K562 (cell line): ENCODE measurements around the gene C2. TPM values are rescaled to one million over a fixed set of nuclear protein-coding genes. Genes with fewer than 3 reads are reported as not detected.

Source experiments
- ATAC-seq: fragments of 200-7000 bp; cut with Tn5 transposase; 3 replicates; pipeline ENCODE4 v1.9.1; 2020; ENCODE audit warnings: moderate library complexity
- BruUV-seq: library from RNA; stranded (reverse); fragments of 400-500 nt; replicated peaks from 2 replicates; lab custom pipeline; 2021; lab: Mats Ljungman, UMichigan
- CTCF ChIA-PET: fragments of 300-600 bp; formaldehyde crosslinking; extraction: SDS; loops from one replicate; lab custom pipeline; 2021; ENCODE audit warnings: low intra/inter-chr PET ratio; lab: Yijun Ruan, JAX
- POLR2A ChIA-PET: fragments of 300-600, 350-650 bp; sonication (Branson Sonifier 250); formaldehyde crosslinking; extraction: SDS; loops from one replicate; lab custom pipeline; 2021; ENCODE audit warnings: antibody characterized with exemption, inconsistent platforms; lab: Yijun Ruan, JAX
- DNase-seq, 4 experiments: peaks; one replicate each; pipeline versions ENCODE4 v3.0.0 to v3.0.0-alpha.2; 2011 to 2018; ENCODE audit warnings: low spot score in 3 of 4, mixed read lengths in 3 of 4; ENCODE audit errors: extremely low read depth in 1 of 4
- FAIRE-seq: peaks from 2 replicates; lab custom pipeline; 2011; peaks lifted over from hg19 to GRCh38; lab: Jason Lieb, UNC
- H2AFZ ChIP-seq: 2 replicates; pipeline ENCODE4 v1.6.0; 2011; ENCODE audit warnings: low read depth, low read length, control low read depth, inconsistent platforms
- H3K27ac ChIP-seq: fragments of 200-600 bp; 3 replicates; pipeline ENCODE4 v1.8.0; 2011; ENCODE audit warnings: low read depth, mild to moderate bottlenecking, control low read depth, inconsistent platforms, low read length, moderate library complexity, mixed read lengths; ENCODE audit errors: extremely low read depth
- H3K27me3 ChIP-seq, 2 experiments: fragments of 300-600 bp in 1 of 2; 2 replicates in 1 of 2; 3 replicates in 1 of 2; pipeline versions ENCODE4 v1.6.0 to v1.8.0; 2011; ENCODE audit warnings: inconsistent platforms in 2 of 2, low read length in 2 of 2, mild to moderate bottlenecking in 1 of 2, mixed read lengths in 1 of 2, moderate library complexity in 1 of 2; ENCODE audit not compliant: control insufficient read depth in 2 of 2, insufficient read depth in 2 of 2
- H3K36me3 ChIP-seq: fragments of 300-600 bp; 3 replicates; pipeline ENCODE4 v1.8.0; 2011; ENCODE audit warnings: mild to moderate bottlenecking, low read length, inconsistent platforms; ENCODE audit not compliant: control insufficient read depth, insufficient read depth
- H3K4me1 ChIP-seq, 2 experiments: fragments of 200-600 bp in 1 of 2; replicated peaks in 1 of 2; 2 replicates in 1 of 2; 3 replicates in 1 of 2; pipeline versions ENCODE4 v1.5.1 to v1.8.0; 2011; ENCODE audit warnings: inconsistent platforms in 2 of 2, low read length in 2 of 2, mild to moderate bottlenecking in 1 of 2, mixed read lengths in 1 of 2, moderate library complexity in 1 of 2; ENCODE audit not compliant: control insufficient read depth in 2 of 2, insufficient read depth in 2 of 2
- H3K4me2 ChIP-seq: 2 replicates; pipeline ENCODE4 v1.6.1; 2011; ENCODE audit warnings: low read length, control low read depth, inconsistent platforms, mixed read lengths; ENCODE audit not compliant: insufficient read depth
- H3K4me3 ChIP-seq: fragments of 200-600 bp; sonication (generic), shearing (Covaris generic); 2 replicates; pipeline ENCODE4 v1.5.1; 2016; ENCODE audit warnings: control low read depth, inconsistent platforms
- H3K79me2 ChIP-seq: fragments of 200-600 bp; 3 replicates; pipeline ENCODE4 v1.8.0; 2011; ENCODE audit warnings: low read length, inconsistent platforms; ENCODE audit not compliant: control insufficient read depth, insufficient read depth
- H3K9ac ChIP-seq, 2 experiments: 2 replicates each; pipeline versions ENCODE4 v1.6.0 to v1.6.1; 2011; ENCODE audit warnings: low read depth in 2 of 2, low read length in 2 of 2, control low read depth in 1 of 2, inconsistent platforms in 1 of 2, mild to moderate bottlenecking in 1 of 2, mixed read lengths in 1 of 2; ENCODE audit not compliant: insufficient read depth in 1 of 2
- H3K9me1 ChIP-seq: one replicate; pipeline ENCODE4 v1.6.0; 2011; ENCODE audit warnings: inconsistent platforms, mild to moderate bottlenecking, low read length, moderate library complexity; ENCODE audit not compliant: control insufficient read depth, insufficient read depth
- H3K9me3 ChIP-seq: replicated peaks from 2 replicates; pipeline ENCODE4 v1.5.1; 2011; ENCODE audit warnings: low read depth, low read length, inconsistent platforms; ENCODE audit not compliant: control insufficient read depth, insufficient read depth
- H4K20me1 ChIP-seq: replicated peaks from 2 replicates; pipeline ENCODE4 v1.6.1; 2011; ENCODE audit warnings: low read length, inconsistent platforms, mixed read lengths; ENCODE audit not compliant: control insufficient read depth, insufficient read depth
- HNRNPLL ChIP-seq: fragments of 200-400 bp; formaldehyde crosslinking; IDR thresholded peaks from 2 replicates; pipeline ENCODE4 v1.6.1; 2017; ENCODE audit warnings: low read length, low read depth, mild to moderate bottlenecking; ENCODE audit not compliant: poor library complexity, severe bottlenecking
- NR2C1 ChIP-seq, 2 experiments: fragments of 450-650 bp; IDR thresholded peaks; 2 replicates each; pipeline ENCODE4 v1.6.1; 2017; ENCODE audit warnings: mild to moderate bottlenecking in 2 of 2, antibody characterized with exemption in 1 of 2, inconsistent platforms in 1 of 2, missing compliant biosample characterization in 1 of 2, missing genetic modification characterization in 1 of 2
- TEAD4 ChIP-seq, 2 experiments: sonication (generic) in 1 of 2; formaldehyde crosslinking in 1 of 2; IDR thresholded peaks; 2 replicates each; pipeline versions ENCODE4 v1.6.1 to v1.8.0; 2012 to 2022; ENCODE audit warnings: borderline replicate concordance in 1 of 2, inconsistent platforms in 1 of 2, low read length in 1 of 2, mild to moderate bottlenecking in 1 of 2, missing genetic modification reagents in 1 of 2
- THRB ChIP-seq: fragments of 450-650 bp; formaldehyde crosslinking; conservative IDR thresholded peaks from 2 replicates; pipeline ENCODE4 v1.4.0; 2022; ENCODE audit warnings: mild to moderate bottlenecking, missing genetic modification characterization
- USF1 ChIP-seq: sonication (generic); formaldehyde crosslinking; IDR thresholded peaks from 2 replicates; pipeline ENCODE4 v1.9.0; 2022; ENCODE audit warnings: mild to moderate bottlenecking, missing genetic modification reagents
- ZBTB43 ChIP-seq: sonication (generic); formaldehyde crosslinking; IDR thresholded peaks from 2 replicates; pipeline ENCODE4 v1.8.0; 2023; ENCODE audit warnings: mild to moderate bottlenecking, missing genetic modification reagents
- ZFP36 ChIP-seq: fragments of 150-350 bp; IDR thresholded peaks from 2 replicates; pipeline ENCODE4 v1.6.1; 2018; ENCODE audit warnings: low read length, low read depth; ENCODE audit not compliant: partially characterized antibody
- ZKSCAN3 ChIP-seq: fragments of 250-450 bp; sonication (Bioruptor Pico); IDR thresholded peaks from 2 replicates; pipeline ENCODE4 v1.4.0; 2020
- ZNF175 ChIP-seq: fragments of 200-800 bp; sonication (Bioruptor generic); IDR thresholded peaks from 2 replicates; pipeline ENCODE4 v1.6.1; 2016; ENCODE audit warnings: low read depth, mild to moderate bottlenecking, missing genetic modification characterization, missing compliant biosample characterization
- ZNF3 ChIP-seq: fragments of 250-450 bp; sonication (Bioruptor Pico); IDR thresholded peaks from 2 replicates; pipeline ENCODE4 v1.5.0; 2021; ENCODE audit warnings: mild to moderate bottlenecking, moderate library complexity
- WGBS: fragments of 100-300 bp; shearing (Covaris generic); methylation state at CpG from one replicate; pipeline ENCODE4 v1.1.6; 2016; ENCODE audit warnings: low coverage, mixed read lengths; ENCODE audit not compliant: insufficient coverage; ENCODE audit errors: missing lambda C conversion rate; 5-methylcytosine and 5-hydroxymethylcytosine counted together
- in situ Hi-C: fragments of 300-500 bp; cut with MboI; formaldehyde crosslinking; loops from 4 replicates; pipeline ENCODE4 v1.15.0; 2018; ENCODE audit warnings: inconsistent platforms, mixed read lengths
- intact Hi-C: fragments of 100-400 bp; cut with micrococcal nuclease; formaldehyde crosslinking; loops from 2 replicates; pipeline ENCODE4 v1.14.2; 2022
- polyA plus RNA-seq, 8 experiments: library from polyadenylated mRNA; depleted of rRNA in 4 of 8; stranded (reverse) in 5 of 8; unstranded in 3 of 8; fragments of >200 nt; fragmentation: Nextera tagmentation in 2 of 8; fragmentation: Illumina TruSeq in 1 of 8; extraction: Ambion mirVana in 2 of 8; extraction: Trizol in 1 of 8; gene quantifications; 2 replicates each; pipeline versions ENCODE4 v1.2.1 to v1.2.3, GENCODE V29; 2011 to 2014; ENCODE audit warnings: inconsistent platforms in 1 of 8, missing spikeins in 1 of 8
- total RNA-seq, 7 experiments: library from RNA; depleted of rRNA in 6 of 7; stranded (reverse); fragments of >200 nt in 6 of 7; fragmentation: Illumina TruSeq in 2 of 7; extraction: Trizol in 2 of 7; gene quantifications; 2 replicates each; pipeline versions ENCODE4 v1.2.1 to v1.2.3, GENCODE V29; 2011 to 2021; ENCODE audit warnings: low replicate concordance in 1 of 7

C2 gene
- total and polyA plus RNA-seq, 9 of the 15 experiments (the other 6 are each of a cell fraction or from before 2014, with no cell fraction given), result 0.05 to 1.1 (median 0.39) TPM; not detected in 1

- H3K9me3 ChIP-seq, result peaks cover 7% of the 10 kb centered on the region
- TF ChIP-seq ZFP36, result no peak
- TF ChIP-seq ZNF175 (CRISPR knock-in tag), result 0 out of 2 replicates have a peak, but pooled peaks have one; percentile 65
- TF ChIP-seq NR2C1 (IDR thresholded peaks at IDR 0.05), result no peak
- TF ChIP-seq NR2C1 (tag; IDR thresholded peaks at IDR 0.05), result 0 out of 2 replicates have a peak, but pooled peaks have one; percentile 5
- no TSS peak for BruUV-seq
- peak overlapping the region; percentile 88 for H2AFZ ChIP-seq
- peak; percentile 12 for ATAC-seq
- H4K20me1 ChIP-seq, result no peaks in the 10 kb centered on the region
- H3K9ac ChIP-seq, result peak overlapping the region in 1 of 2 experiments; percentile 72; a peak in 2 of 4 replicates
- 51% methylated on average over 11 of the region's 11 CpGs for WGBS
- no peaks in the 10 kb centered on the region for H3K79me2 ChIP-seq
- no peak for DNase-seq
- no peak overlapping the region; the same call in 2 of the 3 replicates for H3K27ac ChIP-seq
- no peaks in the 10 kb centered on the region for H3K9me1 ChIP-seq
- no peaks in the 10 kb centered on the region for H3K36me3 ChIP-seq
- POLR2A ChIA-PET, result interaction anchor here (0.6 to 0.9 kb wide), 3 partner anchors 23 to 269 kb away, joined by 3 read pairs; no protein-coding TSS in a partner anchor
- no peak for FAIRE-seq
- peaks cover 1 to 2% of the 10 kb centered on the region in 2 experiments; a peak in 2 of 5 replicates for H3K27me3 ChIP-seq
- intact Hi-C loops, result no loop called here
- peaks cover 6% of the 10 kb centered on the region in 2 experiments; a peak in 4 of 5 replicates for H3K4me1 ChIP-seq
- no peak overlapping the region for H3K4me3 ChIP-seq
- in situ Hi-C loops, result no loop called here
- peak overlapping the region; percentile 35; the same call in 1 of the 2 replicates for H3K4me2 ChIP-seq
- CTCF ChIA-PET, result no interaction called here
Measured at GRCh38 chr6:31927863-31928671, 550 bp downstream of the C2 start.

GRCh38 chr6:31928672-31928939, 1.1 kb downstream of the C2 start:
- Histone ChIP-seq H3K27me3 (peaks cover 5 to 7% of the 10 kb centered on the region in 2 experiments; a peak in 2 of 5 replicates), H3K36me3 (no peaks in the 10 kb centered on the region), H3K4me3 (no peak overlapping the region), H3K9me3 (peaks cover 7% of the 10 kb centered on the region), H3K4me2 (no peak overlapping the region), H3K9me1 (no peaks in the 10 kb centered on the region), H3K27ac (no peak overlapping the region), H3K9ac (no peak overlapping the region), H2AFZ (no peak overlapping the region), H4K20me1 (no peaks in the 10 kb centered on the region), H3K4me1 (peaks cover 6 to 10% of the 10 kb centered on the region in 2 experiments; a peak in 4 of 5 replicates), H3K79me2 (no peaks in the 10 kb centered on the region)
- ATAC-seq (no peak; the same call in 1 of the 3 replicates), DNase-seq (no peak), FAIRE-seq (no peak)
- no TSS peak for BruUV-seq
- intact Hi-C loops (no loop called here), in situ Hi-C loops (no loop called here)
- POLR2A ChIA-PET, result no interaction called here
- CTCF ChIA-PET, result no interaction called here
- whole genome bisulfite sequencing, result 74% methylated on average over 9 of the region's 9 CpGs
- no peak for TF ChIP-seq HNRNPLL
- no peak for TF ChIP-seq TEAD4 (IDR thresholded peaks at IDR 0.05; ENCODE audit: low read length)
- 0 out of 2 replicates have a peak, but pooled peaks have one; percentile 15 for TF ChIP-seq TEAD4 (CRISPR knock-in tag; IDR thresholded peaks at IDR 0.05; ENCODE audit: borderline replicate concordance)
- TF ChIP-seq USF1 (CRISPR knock-in tag), result peak; percentile 19; the same call in 1 of the 2 replicates
- TF ChIP-seq THRB (CRISPR knock-in tag), result no peak
- TF ChIP-seq ZNF3 (CRISPR knock-in tag), result no peak
- TF ChIP-seq ZKSCAN3 (CRISPR knock-in tag), result no peak
- TF ChIP-seq ZBTB43 (CRISPR knock-in tag), result no peak
